HUES64 (cell line): ENCODE results near the gene GLT6D1.

Experiments used
- H3K27ac ChIP-seq: 2 replicates; pipeline ENCODE4 v1.7.0; 2013; ENCODE audit warnings: low read depth, low read length, inconsistent platforms
- H3K27me3 ChIP-seq: 2 replicates; pipeline ENCODE4 v1.6.1; 2013; ENCODE audit warnings: mild to moderate bottlenecking, low read length; ENCODE audit not compliant: insufficient read depth
- H3K36me3 ChIP-seq: 2 replicates; pipeline ENCODE4 v1.6.1; 2013; ENCODE audit warnings: mild to moderate bottlenecking, low read length; ENCODE audit not compliant: insufficient read depth
- H3K4me1 ChIP-seq: 2 replicates; pipeline ENCODE4 v1.6.1; 2013; ENCODE audit warnings: mild to moderate bottlenecking, low read length, moderate library complexity; ENCODE audit not compliant: insufficient read depth
- H3K4me3 ChIP-seq: 2 replicates; pipeline ENCODE4 v1.5.1; 2013; ENCODE audit warnings: mild to moderate bottlenecking, low read length, moderate library complexity
- H3K9ac ChIP-seq: 2 replicates; pipeline ENCODE4 v1.6.1; 2013; ENCODE audit warnings: mild to moderate bottlenecking, low read depth, low read length
- H3K9me3 ChIP-seq: 2 replicates; pipeline ENCODE4 v1.6.1; 2013; ENCODE audit warnings: low read depth, low read length; ENCODE audit not compliant: insufficient read depth
- WGBS: fragments of 150-250, 120-280 bp; methylation state at CpG from one replicate; pipeline ENCODE4 v1.1.7; 2013; ENCODE audit warnings: missing lambda C conversion rate; 5-methylcytosine and 5-hydroxymethylcytosine counted together

The GLT6D1 gene

DNA sequence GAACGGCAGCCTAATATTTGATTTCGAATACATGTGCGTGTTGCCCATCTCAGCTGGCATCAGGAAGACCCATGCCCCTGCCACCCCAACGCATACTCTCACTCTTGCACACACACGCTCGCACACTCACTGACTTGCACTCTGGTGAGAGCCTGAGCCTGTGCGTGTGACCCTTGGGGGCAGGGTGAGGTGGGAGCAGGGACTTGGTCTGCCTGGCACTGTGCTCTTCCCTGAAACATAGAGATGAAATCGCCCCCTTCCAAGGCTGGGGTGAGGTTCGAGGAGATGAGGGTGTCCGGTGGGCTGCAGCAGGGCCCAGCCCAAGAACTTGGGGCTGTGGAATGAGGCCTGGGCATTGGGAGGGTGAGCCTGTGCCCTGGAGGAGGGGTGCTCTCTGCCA is 24.9 kb upstream of the GLT6D1 start:
- WGBS, result 94% methylated on average over 10 of the region's 10 CpGs
- Histone ChIP-seq H3K4me3 (no peak overlapping the region), H3K27me3 (no peaks in the 10 kb centered on the region), H3K9ac (no peak overlapping the region), H3K4me1 (peaks cover 7% of the 10 kb centered on the region; the same call in 1 of the 2 replicates), H3K9me3 (peaks cover 5% of the 10 kb centered on the region; the same call in 1 of the 2 replicates), H3K27ac (no peak overlapping the region), H3K36me3 (no peaks in the 10 kb centered on the region)

DNA sequence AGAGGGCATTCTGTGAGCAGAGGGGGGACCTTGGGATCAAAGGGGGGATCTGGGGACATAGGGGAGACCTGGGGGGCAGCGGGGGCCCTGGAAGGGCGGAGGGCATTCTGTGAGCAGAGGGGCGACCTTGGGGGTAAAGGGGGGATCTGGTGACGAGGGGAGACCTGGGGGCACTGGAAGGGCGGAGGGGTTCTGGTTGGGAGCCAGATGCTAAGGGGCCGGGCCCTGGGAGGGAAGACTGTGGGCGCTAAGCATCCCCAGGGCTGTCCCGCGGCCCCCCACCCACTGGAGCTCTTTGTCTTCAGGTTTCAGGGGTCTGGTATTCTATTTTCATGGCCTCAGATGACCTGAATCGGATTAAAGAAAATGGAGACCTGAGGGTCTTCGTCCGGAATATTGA is 24.5 kb upstream of the GLT6D1 start:
- 96% methylated on average over 12 of the region's 12 CpGs for WGBS
- Histone ChIP-seq H3K4me3 (no peak overlapping the region), H3K27me3 (no peaks in the 10 kb centered on the region)

DNA sequence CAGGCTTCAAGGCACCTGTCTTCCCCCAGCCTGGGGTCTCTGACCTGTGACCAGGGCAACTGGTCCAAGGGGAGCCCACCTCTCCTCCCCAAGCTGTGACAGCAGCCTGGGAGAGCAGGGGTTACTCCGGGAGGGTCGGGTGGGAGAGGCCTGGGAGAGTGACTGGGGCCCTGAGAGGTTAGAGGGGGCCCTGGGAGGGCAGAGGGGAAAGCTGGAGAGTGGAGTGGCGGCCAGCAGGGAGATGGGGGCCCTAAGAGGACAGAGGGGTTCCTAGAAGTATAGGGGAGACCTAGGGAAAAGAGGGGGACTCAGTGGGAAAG is 24.1 kb upstream of the GLT6D1 start:
- no peaks in the 10 kb centered on the region for H3K36me3 ChIP-seq
- H3K9ac ChIP-seq, result no peak overlapping the region
- no peak overlapping the region for H3K4me3 ChIP-seq
- WGBS, result 95% methylated on average over 3 of the region's 3 CpGs
- H3K27ac ChIP-seq, result no peak overlapping the region
- no peaks in the 10 kb centered on the region for H3K27me3 ChIP-seq
- H3K9me3 ChIP-seq, result peaks cover 2% of the 10 kb centered on the region; the same call in 1 of the 2 replicates
- H3K4me1 ChIP-seq, result peaks cover 7% of the 10 kb centered on the region; the same call in 1 of the 2 replicates

More for the DNA sequence above, 24.5 kb upstream of the GLT6D1 start:
- H3K27ac ChIP-seq, result no peak overlapping the region
- no peak overlapping the region for H3K9ac ChIP-seq
- H3K4me1 ChIP-seq, result peaks cover 7% of the 10 kb centered on the region; the same call in 1 of the 2 replicates
- peaks cover 5% of the 10 kb centered on the region; the same call in 1 of the 2 replicates for H3K9me3 ChIP-seq
- H3K36me3 ChIP-seq, result no peaks in the 10 kb centered on the region

DNA sequence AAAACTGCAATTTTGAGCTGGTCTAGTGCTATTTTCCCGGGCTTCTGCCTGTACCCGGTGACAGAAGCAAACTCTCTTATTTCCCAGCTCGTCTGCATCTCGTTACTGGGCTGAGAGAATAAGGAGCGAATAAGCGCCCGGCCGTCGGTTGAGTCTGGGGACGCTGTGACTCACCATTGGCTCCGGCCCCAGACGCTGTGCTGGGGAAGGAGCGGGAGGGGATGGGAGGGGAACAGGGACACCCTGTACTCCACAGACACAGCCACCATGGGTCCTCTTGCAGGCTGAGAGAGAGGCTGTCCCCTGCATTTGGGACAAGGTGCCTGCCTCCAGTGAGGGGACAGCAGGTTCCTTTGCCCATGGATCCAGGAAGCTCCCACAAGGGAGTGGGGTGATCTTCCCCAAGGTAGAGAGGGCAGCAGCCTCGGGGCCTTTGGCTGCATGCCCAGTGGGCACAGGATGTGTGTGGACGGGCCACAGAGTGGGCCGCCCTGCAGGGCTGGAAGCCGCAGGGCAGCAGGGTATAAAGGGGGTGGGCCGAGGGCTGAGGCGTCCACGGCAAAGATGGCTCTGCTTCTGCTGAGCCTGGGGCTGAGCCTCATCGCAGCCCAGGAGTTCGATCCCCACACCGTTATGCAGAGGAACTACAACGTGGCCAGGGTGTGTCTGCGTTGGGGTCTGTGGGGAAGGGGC is 23.6 kb upstream of the GLT6D1 start, which contains the start of gene LCN9:
LCN9 (plus strand) TSS at position 552 of the 693 bp plus-strand sequence; CDS start at position 565, 13 bp downstream.
- Histone ChIP-seq H3K36me3 (no peaks in the 10 kb centered on the region), H3K4me3 (no peak within 1 kb of the TSS), H3K9me3 (no peaks in the 10 kb centered on the region), H3K27ac (no peak within 1 kb of the TSS), H3K4me1 (peaks cover 7% of the 10 kb centered on the region; the same call in 1 of the 2 replicates), H3K27me3 (no peaks in the 10 kb centered on the region), H3K9ac (no peak within 1 kb of the TSS)
- 79% methylated on average over 25 of the region's 25 CpGs for WGBS

DNA sequence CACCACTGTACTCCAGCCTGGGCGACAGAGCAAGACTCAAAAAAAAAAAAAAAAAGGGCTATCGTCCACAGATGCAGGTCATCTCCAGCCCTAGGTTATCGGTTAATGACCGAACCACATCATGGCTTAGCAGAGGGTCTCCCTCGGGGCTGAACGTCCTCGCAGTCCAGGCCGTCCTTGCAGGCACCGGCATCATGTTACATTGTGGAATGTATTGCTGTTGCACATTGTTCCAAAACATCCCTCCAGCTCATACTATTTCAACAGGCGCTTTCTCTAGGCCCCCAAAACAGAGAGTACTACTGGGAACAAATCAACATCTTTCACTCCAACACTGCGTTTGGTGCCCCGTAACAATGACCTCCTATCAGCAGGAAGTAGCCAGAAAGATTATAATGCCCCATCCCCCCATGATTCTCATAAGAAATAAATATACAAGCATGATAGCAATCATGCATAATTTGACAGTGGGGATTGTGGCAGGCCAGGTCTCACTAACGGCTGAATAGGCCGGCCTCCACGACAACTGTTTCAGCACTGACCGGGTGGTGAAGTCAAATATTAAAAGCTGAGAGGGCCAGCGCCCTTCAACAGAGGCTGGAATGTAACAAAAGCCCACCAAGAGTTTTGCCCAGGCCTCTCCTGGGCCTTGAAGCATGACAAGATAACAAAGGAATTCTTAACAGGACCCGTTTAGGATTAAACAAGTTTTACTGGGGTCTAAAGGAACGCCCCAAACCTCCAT is 22.6 kb upstream of the GLT6D1 start:
- peaks cover 7% of the 10 kb centered on the region; the same call in 1 of the 2 replicates for H3K4me1 ChIP-seq
- H3K4me3 ChIP-seq, result no peak overlapping the region
- no peaks in the 10 kb centered on the region for H3K9me3 ChIP-seq
- H3K27me3 ChIP-seq, result no peaks in the 10 kb centered on the region
- H3K36me3 ChIP-seq, result no peaks in the 10 kb centered on the region
- 84% methylated on average over 19 of the region's 19 CpGs for WGBS
- H3K9ac ChIP-seq, result no peak overlapping the region
- no peak overlapping the region for H3K27ac ChIP-seq

DNA sequence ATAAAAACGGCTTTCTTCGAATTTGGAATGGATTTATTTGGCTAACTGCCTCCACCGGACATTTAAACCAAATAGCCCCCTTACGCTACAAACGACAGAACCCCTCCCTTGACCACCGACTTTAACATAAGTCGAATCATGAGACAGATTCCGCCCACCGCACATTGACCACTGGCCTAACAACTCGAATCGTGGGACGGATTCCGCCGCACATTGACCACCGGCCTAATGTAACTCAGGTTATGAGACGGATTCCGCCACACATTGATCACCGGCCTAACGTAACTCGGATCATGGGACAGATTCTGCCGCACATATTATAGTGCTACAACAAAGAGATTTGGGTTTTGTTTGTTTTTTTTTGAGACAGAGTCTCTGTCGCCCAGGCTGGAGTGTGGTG is 21.1 kb upstream of the GLT6D1 start:
- Histone ChIP-seq H3K4me3 (no peak overlapping the region), H3K9ac (no peak overlapping the region), H3K4me1 (peaks cover 7% of the 10 kb centered on the region; the same call in 1 of the 2 replicates), H3K9me3 (no peaks in the 10 kb centered on the region; the same call in 1 of the 2 replicates), H3K27me3 (no peaks in the 10 kb centered on the region), H3K36me3 (no peaks in the 10 kb centered on the region), H3K27ac (no peak overlapping the region)
- WGBS, result 95% methylated on average over 22 of the region's 22 CpGs

DNA sequence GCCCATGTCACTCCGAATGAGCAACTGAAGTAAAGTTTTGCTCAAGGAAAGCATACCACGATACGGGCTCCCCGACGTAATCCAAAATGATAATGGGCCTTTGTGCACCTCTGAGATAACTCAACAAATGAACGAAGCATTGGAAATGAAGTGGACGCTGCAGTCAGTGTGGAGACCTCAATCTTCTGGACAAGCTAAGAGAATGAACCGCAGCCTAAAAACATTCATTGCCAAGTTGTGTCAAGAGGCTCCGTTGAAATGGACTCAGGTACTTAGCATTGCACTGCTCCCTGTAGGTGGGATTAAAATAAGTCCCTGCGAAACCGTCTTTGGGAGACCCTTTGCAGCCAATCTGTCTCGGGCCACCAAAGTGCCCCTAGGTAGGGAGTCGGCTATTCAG is 19.9 kb upstream of the GLT6D1 start:
- peaks cover 7% of the 10 kb centered on the region; the same call in 1 of the 2 replicates for H3K4me1 ChIP-seq
- H3K27ac ChIP-seq, result no peak overlapping the region
- no peaks in the 10 kb centered on the region for H3K27me3 ChIP-seq
- peaks cover 3% of the 10 kb centered on the region; the same call in 1 of the 2 replicates for H3K9me3 ChIP-seq
- no peaks in the 10 kb centered on the region for H3K36me3 ChIP-seq
- 91% methylated on average over 13 of the region's 13 CpGs for WGBS
- H3K4me3 ChIP-seq, result no peak overlapping the region
- H3K9ac ChIP-seq, result no peak overlapping the region

DNA sequence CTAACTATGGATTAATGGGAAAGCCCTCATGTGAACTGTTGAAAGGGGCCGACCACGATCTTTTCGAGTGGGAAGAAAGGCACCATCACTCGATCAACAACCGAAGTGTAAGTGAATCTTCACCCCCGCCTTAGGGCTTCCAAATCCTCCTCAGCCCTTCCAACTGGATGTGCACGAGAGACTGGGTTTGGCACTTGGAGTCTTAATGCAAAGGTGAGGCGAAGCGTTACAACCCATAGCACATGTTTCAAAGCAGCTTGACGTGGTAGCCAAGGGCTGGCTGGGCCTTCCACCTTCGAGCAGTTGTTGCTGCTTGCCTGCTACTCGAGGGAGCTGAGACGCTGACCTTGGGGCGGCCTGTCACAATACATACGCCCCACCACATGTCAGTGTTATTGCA is 18.1 kb upstream of the GLT6D1 start:
- H3K27ac ChIP-seq, result no peak overlapping the region
- no peak overlapping the region for H3K4me3 ChIP-seq
- H3K36me3 ChIP-seq, result no peaks in the 10 kb centered on the region
- peaks cover 19% of the 10 kb centered on the region for H3K9me3 ChIP-seq
- H3K27me3 ChIP-seq, result no peaks in the 10 kb centered on the region
- peaks cover 5% of the 10 kb centered on the region; the same call in 1 of the 2 replicates for H3K4me1 ChIP-seq
- H3K9ac ChIP-seq, result no peak overlapping the region
- 87% methylated on average over 15 of the region's 15 CpGs for WGBS

DNA sequence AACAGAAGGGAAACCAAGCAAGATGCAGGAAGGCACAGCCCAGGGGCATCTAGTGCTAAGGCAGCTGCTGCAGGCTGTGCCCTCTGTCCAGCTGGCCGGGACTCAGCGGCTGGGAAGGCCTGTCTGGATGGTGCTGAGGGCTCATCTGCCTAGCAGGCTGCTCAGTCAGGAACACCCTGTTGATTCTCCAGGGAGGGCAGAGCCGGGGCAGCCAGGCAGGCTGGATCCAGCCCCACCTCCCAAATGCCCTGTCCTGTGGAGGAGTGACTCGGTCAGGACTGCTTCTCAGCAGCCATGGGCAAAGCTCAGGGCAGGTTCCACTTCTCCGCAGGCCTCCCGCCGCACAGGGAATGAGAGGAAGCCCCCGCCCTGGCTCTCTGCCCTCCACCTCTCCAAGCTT is 16.0 kb upstream of the GLT6D1 start:
- Histone ChIP-seq H3K4me3 (no peak overlapping the region), H3K36me3 (no peaks in the 10 kb centered on the region), H3K9me3 (peaks cover 37% of the 10 kb centered on the region), H3K4me1 (no peaks in the 10 kb centered on the region), H3K27ac (no peak overlapping the region), H3K27me3 (no peaks in the 10 kb centered on the region), H3K9ac (no peak overlapping the region)
- 92% methylated on average over 8 of the region's 8 CpGs for WGBS

DNA sequence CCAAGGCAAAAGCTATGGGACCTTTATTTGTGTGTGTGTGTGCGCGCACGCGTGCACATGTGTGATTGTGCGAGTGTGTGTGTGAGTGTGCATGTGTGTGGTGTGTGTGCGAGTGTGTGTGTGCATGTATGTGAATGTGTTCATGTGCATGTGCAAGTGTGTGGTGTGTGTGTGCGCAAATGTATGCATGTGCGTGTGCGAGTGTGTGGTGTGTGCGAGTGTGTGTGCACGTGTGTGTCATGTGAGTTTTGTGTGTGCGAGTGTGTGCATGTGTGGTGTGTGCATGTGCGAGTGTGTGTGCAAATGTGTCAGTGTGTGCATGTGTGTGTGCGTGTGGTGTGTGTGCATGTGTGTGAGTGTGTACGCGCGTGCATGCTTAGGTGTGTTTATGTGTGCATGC is 11.1 kb upstream of the GLT6D1 start:
- Histone ChIP-seq H3K27me3 (no peaks in the 10 kb centered on the region), H3K9ac (no peak overlapping the region), H3K4me1 (no peaks in the 10 kb centered on the region), H3K27ac (no peak overlapping the region; the same call in 1 of the 2 replicates), H3K9me3 (peaks cover 85% of the 10 kb centered on the region), H3K36me3 (no peaks in the 10 kb centered on the region), H3K4me3 (no peak overlapping the region)
- WGBS, result 96% methylated on average over 17 of the region's 17 CpGs

DNA sequence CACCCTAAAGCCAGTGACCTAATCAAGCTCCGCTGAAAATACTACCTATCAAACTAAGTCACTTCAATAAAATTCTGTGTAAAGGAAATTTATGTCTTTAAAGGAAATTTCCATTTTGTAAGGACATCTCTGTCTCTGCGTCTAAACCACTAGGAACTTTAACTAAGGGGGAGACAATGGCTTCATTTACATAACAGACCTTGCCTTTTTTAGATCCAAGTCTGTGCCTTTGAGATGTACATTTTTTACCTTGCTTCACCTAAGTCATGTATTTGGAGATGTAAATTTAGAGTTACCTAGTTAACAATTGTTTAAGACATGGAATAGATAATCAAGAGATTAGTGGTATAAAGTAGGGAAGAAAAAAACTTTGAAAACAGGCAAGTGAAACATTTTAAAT is 10.2 kb upstream of the GLT6D1 start:
- WGBS, result 73% methylated on average over 1 of the region's 2 CpGs
- no peak overlapping the region for H3K4me3 ChIP-seq
- H3K36me3 ChIP-seq, result no peaks in the 10 kb centered on the region
- no peaks in the 10 kb centered on the region for H3K27me3 ChIP-seq
- H3K27ac ChIP-seq, result peak overlapping the region; percentile 67; the same call in 1 of the 2 replicates
- H3K4me1 ChIP-seq, result no peaks in the 10 kb centered on the region
- H3K9me3 ChIP-seq, result peaks cover 94% of the 10 kb centered on the region
- H3K9ac ChIP-seq, result no peak overlapping the region
